Activated CD4-positive, alpha-beta T cell treated with anti-CD3 and anti-CD28 coated beads, Interleukin-2, amount 10 ng/mL, durations not matched to agents 7 days and 5 days (primary cell): Measurements from ENCODE around the gene ZC4H2. TPM values are rescaled to one million over a fixed set of nuclear protein-coding genes. Genes with fewer than 3 reads are reported as not detected.
"Not testable (repeated sequence)": the region's sequence is repeated elsewhere in the genome, so short reads cannot be mapped to it uniquely, and the experiment has no call there.

Source experiments
- CTCF ChIA-PET: fragments of 350-600 bp; sonication (Branson Sonifier 250); formaldehyde crosslinking; loops from one replicate; lab custom pipeline; 2021; ENCODE audit warnings: antibody characterized with exemption; lab: Charles Lee
- POLR2A ChIA-PET: fragments of 350-600 bp; sonication (Branson Sonifier 250); formaldehyde crosslinking; loops from one replicate; lab custom pipeline; 2021; ENCODE audit warnings: antibody characterized with exemption; lab: Charles Lee
- DNase-seq: peaks from one replicate; pipeline ENCODE4 v3.0.0-alpha.2; 2020
- H3K27ac Mint-ChIP-seq: one replicate; pipeline ENCODE4 v1.8.0; 2021; ENCODE audit warnings: mild to moderate bottlenecking, moderate library complexity, mixed read lengths
- H3K27me3 Mint-ChIP-seq: one replicate; pipeline ENCODE4 v1.8.0; 2021; ENCODE audit warnings: mixed read lengths
- H3K36me3 Mint-ChIP-seq: one replicate; pipeline ENCODE4 v1.8.0; 2021; ENCODE audit warnings: low read depth, mixed read lengths
- H3K4me1 Mint-ChIP-seq: one replicate; pipeline ENCODE4 v1.8.0; 2021; ENCODE audit warnings: mixed read lengths
- H3K4me3 Mint-ChIP-seq: one replicate; pipeline ENCODE4 v1.8.0; 2021; ENCODE audit warnings: mild to moderate bottlenecking, moderate library complexity, mixed read lengths
- H3K9me3 Mint-ChIP-seq: one replicate; pipeline ENCODE4 v1.8.0; 2021; ENCODE audit warnings: mixed read lengths
- total RNA-seq, 2 experiments: library from RNA; stranded (reverse); gene quantifications; one replicate each; pipeline ENCODE4 v1.2.3, GENCODE V29; 2021

The ZC4H2 gene, protein sequence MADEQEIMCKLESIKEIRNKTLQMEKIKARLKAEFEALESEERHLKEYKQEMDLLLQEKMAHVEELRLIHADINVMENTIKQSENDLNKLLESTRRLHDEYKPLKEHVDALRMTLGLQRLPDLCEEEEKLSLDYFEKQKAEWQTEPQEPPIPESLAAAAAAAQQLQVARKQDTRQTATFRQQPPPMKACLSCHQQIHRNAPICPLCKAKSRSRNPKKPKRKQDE
- total RNA-seq = 10 to 100 TPM; 17.9 to 23.4 TPM

DNA sequence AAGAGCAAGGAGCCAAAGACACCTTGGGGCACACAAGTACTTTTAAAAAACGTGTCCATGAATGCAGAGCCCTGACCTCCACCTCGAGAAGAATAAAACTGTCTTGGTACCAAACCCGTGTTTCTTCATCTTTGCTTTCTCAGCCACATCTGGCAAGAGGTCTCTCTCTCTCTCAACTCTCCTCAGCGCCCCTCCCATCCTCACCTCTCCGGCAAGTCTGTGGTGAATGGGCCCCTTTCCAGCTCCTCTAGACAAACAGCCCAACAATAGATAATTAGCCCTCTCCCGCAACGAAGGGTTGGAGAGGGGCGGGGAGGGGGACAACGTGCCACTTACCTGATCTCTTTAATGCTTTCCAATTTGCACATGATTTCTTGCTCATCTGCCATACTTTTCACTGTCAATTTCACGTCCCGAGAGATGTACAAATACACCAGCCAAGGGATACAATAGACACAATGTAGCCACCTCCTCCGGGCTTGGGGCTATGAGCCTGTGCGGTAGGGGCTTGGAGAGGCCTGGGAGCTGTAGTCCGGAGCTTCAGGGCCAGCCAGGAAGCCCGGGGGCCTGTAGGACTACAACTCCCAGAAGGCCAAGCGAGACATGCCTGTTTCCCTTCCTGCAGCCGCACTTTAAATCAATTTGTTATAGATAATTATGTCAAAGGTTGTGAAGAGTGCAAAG, at the start of gene ZC4H2:
Gene ZC4H2 (minus strand): TSS at position 462 of the 684 bp plus-strand sequence. CDS start 73 bp downstream, at position 389.
- peak; percentile 74 for DNase-seq
- POLR2A ChIA-PET = interaction anchor here (0.6 kb wide), 1 partner anchor 770 kb away, joined by 3 read pairs; no protein-coding TSS in a partner anchor

DNA sequence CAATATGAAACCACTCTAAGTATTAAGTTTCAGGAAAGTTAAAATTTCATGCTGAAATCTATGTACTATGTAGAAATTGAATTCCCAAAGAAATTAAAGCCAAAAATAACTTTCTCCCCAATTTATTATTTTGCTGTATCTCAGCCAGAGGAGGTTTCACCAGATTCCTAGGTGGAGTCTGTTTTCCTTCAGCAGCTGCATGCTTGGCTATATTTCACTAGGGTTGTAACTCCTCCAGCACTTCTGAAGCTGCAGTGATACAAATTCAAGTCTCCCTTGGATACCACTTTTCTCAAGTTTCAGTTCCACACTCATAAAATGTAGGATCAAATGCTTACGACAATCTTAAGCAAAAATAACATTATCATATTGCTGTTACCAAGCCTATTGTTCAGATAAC, 41.2 kb upstream of the ZC4H2 start:
- H3K4me3 Mint-ChIP-seq = no peak overlapping the region
- no peak overlapping the region for H3K27ac Mint-ChIP-seq
- no peaks in the 10 kb centered on the region for H3K36me3 Mint-ChIP-seq
- no peaks in the 10 kb centered on the region for H3K4me1 Mint-ChIP-seq
- DNase-seq = no peak
- POLR2A ChIA-PET = no interaction called here
- CTCF ChIA-PET = interaction anchor here (0.5 kb wide), 1 partner anchor 30 kb away, joined by 3 read pairs; no protein-coding TSS in a partner anchor
- H3K27me3 Mint-ChIP-seq = no peaks in the 10 kb centered on the region
- H3K9me3 Mint-ChIP-seq = peaks cover 13% of the 10 kb centered on the region

More for the DNA sequence above, at the start of gene ZC4H2:
- Mint-ChIP-seq H3K27ac (peak within 1 kb of the TSS; percentile 88), H3K9me3 (peaks cover 13% of the 10 kb centered on the region), H3K36me3 (peaks cover 20% of the 10 kb centered on the region), H3K27me3 (no peaks in the 10 kb centered on the region), H3K4me1 (peaks cover 25% of the 10 kb centered on the region), H3K4me3 (peak within 1 kb of the TSS; percentile 94)
- CTCF ChIA-PET = no interaction called here

- Mint-ChIP-seq H3K27me3 (no peaks in the 10 kb centered on the region), H3K4me3 (no peak overlapping the region), H3K9me3 (peaks cover 2% of the 10 kb centered on the region), H3K4me1 (no peaks in the 10 kb centered on the region), H3K27ac (no peak overlapping the region), H3K36me3 (no peaks in the 10 kb centered on the region)
- ChIA-PET POLR2A (no interaction called here), CTCF (interaction anchor here (0.5 kb wide), 1 partner anchor 527 kb away, joined by 3 read pairs; no protein-coding TSS in a partner anchor)
- no peak for DNase-seq
These were observed 38.0 kb upstream of the ZC4H2 start for GRCh38 chrX:65014230-65014629.

DNA sequence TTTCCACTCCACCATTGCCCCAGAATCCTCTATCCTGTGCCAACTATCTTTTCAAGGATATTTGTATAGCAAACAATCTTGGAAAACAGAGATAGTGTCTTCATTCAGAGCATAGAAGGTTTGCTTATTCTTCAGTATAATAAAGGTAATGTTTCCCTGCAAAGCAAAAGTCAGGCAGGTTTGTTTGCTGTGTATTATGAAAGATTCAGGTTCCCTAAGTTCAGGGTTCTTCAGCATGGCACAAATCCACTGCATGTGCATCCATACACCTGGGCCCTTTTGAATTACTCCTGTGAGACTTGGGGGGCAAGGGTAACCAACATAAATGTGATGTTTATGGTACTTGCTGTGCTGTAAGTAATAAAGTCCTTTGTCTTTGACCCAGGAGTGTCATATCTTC, 33.2 kb upstream of the ZC4H2 start:
- no peaks in the 10 kb centered on the region for H3K27me3 Mint-ChIP-seq
- H3K4me1 Mint-ChIP-seq = no peaks in the 10 kb centered on the region
- peaks cover 2% of the 10 kb centered on the region for H3K9me3 Mint-ChIP-seq
- DNase-seq = no peak
- ChIA-PET CTCF (no interaction called here), POLR2A (no interaction called here)
- no peaks in the 10 kb centered on the region for H3K36me3 Mint-ChIP-seq
- no peak overlapping the region for H3K27ac Mint-ChIP-seq
- H3K4me3 Mint-ChIP-seq = no peak overlapping the region

DNA sequence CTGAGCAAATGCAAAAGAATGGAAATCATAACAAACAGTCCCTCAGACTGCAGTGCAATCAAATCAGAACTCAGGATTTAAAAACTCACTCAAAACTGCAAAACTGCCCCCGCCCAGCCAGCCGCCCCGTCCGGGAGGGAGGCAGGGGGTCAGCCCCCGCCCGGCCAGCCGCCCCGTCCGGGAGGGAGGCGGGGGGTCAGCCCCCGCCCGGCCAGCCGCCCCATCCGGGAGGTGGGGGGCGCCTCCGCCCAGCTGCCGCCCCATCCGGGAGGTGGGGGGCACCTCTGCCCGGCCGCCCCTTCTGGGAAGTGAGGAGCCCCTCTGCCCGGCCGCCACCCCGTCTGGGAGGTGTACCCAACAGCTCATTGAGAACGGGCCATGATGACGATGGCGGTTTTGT, 26.0 kb upstream of the ZC4H2 start:
- H3K9me3 Mint-ChIP-seq, CTCF ChIA-PET, POLR2A ChIA-PET, H3K4me3 Mint-ChIP-seq, H3K36me3 Mint-ChIP-seq, H3K27ac Mint-ChIP-seq, DNase-seq, H3K4me1 Mint-ChIP-seq, H3K27me3 Mint-ChIP-seq: not testable (repeated sequence)

- no peak for DNase-seq
- CTCF ChIA-PET = no interaction called here
- no peaks in the 10 kb centered on the region for H3K36me3 Mint-ChIP-seq
- peaks cover 1% of the 10 kb centered on the region for H3K4me1 Mint-ChIP-seq
- H3K27me3 Mint-ChIP-seq = no peaks in the 10 kb centered on the region
- no peak overlapping the region for H3K27ac Mint-ChIP-seq
- H3K9me3 Mint-ChIP-seq = peaks cover 4% of the 10 kb centered on the region
- POLR2A ChIA-PET = no interaction called here
- H3K4me3 Mint-ChIP-seq = no peak overlapping the region
These were observed 20.6 kb upstream of the ZC4H2 start for GRCh38 chrX:64996805-64997204.

DNA sequence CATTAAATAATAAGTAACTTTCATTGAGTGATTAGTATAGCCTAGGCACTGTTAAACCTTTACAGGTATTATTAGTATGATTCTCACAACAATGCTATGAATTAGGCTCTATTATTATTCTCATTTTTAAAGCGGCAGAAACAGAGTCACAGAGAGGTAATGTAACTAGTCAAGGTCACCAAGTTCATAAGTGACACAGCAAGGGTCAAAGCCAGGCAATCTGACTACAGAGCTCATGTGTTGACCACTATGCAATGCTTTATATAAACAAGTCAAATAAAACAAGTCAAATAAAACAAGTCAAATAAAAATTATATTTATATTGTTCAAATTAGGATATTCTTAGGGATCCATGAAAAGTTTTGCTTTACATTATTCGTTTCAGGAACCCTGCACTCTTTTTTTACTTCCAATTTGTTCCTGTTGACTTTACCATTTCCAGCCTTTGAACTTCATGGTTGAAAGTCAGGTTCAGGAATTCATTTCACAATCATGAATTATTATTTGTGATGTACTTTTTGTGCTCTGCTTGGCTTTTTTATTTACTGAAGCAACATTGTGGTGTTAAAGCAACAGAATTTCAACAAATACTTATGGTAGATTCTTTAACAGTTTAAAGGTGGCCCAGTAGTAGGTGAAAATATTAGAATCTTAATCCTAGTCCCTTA, 18.0 kb upstream of the ZC4H2 start:
- Mint-ChIP-seq H3K9me3 (peaks cover 3% of the 10 kb centered on the region), H3K27me3 (no peaks in the 10 kb centered on the region), H3K36me3 (no peaks in the 10 kb centered on the region), H3K4me1 (peaks cover 1% of the 10 kb centered on the region), H3K27ac (no peak overlapping the region), H3K4me3 (no peak overlapping the region)
- ChIA-PET POLR2A (no interaction called here), CTCF (no interaction called here)
- DNase-seq = no peak

DNA sequence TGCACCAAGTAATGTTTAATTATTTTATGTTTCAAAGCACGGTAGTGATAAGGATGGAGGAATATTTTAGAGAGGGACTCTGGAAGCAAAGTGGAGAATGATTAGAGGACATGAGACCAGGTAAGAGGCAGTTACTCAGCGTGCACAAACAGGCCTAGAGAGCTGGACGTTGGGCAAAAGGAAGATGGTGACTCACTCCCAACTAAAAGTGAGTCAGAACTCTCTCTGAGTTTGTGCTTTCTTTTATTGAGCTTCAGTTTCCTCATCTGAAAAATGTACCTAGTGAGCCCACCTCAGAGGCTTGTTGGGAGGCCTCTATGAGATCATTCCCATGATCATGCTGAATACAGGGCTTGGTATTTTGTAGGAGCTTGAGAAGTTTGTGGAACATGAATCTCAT, 1.6 kb upstream of the ZC4H2 start:
- Mint-ChIP-seq H3K9me3 (peaks cover 2% of the 10 kb centered on the region), H3K27ac (no peak overlapping the region), H3K36me3 (peaks cover 6% of the 10 kb centered on the region), H3K4me1 (peaks cover 25% of the 10 kb centered on the region), H3K4me3 (no peak overlapping the region), H3K27me3 (no peaks in the 10 kb centered on the region)
- DNase-seq = no peak
- CTCF ChIA-PET = no interaction called here
- POLR2A ChIA-PET = no interaction called here

DNA sequence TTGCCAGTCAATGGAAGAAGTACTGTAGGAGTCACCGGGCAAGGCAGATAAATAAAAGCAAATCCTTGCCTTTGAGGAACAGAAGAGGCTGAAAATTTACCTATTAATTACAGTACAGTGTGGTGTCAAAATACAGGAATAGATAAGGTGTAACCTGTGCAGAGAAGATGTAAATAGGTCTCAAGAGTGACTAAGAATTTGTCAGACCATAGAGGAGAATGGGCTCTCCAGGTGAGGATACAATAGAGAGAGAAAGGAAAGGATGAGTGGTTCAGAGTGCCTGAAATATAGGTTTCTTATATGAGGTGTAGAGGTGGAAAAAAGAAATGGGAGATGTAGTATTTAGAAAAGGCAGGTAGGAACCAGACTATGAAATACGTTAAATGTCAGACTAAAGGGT, 801 bp upstream of the ZC4H2 start:
- CTCF ChIA-PET = no interaction called here
- DNase-seq = no peak
- Mint-ChIP-seq H3K36me3 (peaks cover 11% of the 10 kb centered on the region), H3K4me3 (peak overlapping the region; percentile 94), H3K4me1 (peaks cover 25% of the 10 kb centered on the region), H3K27ac (no peak overlapping the region), H3K27me3 (no peaks in the 10 kb centered on the region), H3K9me3 (peaks cover 6% of the 10 kb centered on the region)
- POLR2A ChIA-PET = no interaction called here

GRCh38 chrX:64976673-64977040, 407 bp upstream of the ZC4H2 start:
- H3K27me3 Mint-ChIP-seq = no peaks in the 10 kb centered on the region
- H3K27ac Mint-ChIP-seq = peak overlapping the region; percentile 88
- peaks cover 8% of the 10 kb centered on the region for H3K9me3 Mint-ChIP-seq
- peaks cover 15% of the 10 kb centered on the region for H3K36me3 Mint-ChIP-seq
- CTCF ChIA-PET = no interaction called here
- H3K4me3 Mint-ChIP-seq = peak overlapping the region; percentile 94
- peaks cover 25% of the 10 kb centered on the region for H3K4me1 Mint-ChIP-seq
- no peak for DNase-seq
- POLR2A ChIA-PET = interaction anchor here (0.6 kb wide), 1 partner anchor 770 kb away, joined by 3 read pairs; no protein-coding TSS in a partner anchor

DNA sequence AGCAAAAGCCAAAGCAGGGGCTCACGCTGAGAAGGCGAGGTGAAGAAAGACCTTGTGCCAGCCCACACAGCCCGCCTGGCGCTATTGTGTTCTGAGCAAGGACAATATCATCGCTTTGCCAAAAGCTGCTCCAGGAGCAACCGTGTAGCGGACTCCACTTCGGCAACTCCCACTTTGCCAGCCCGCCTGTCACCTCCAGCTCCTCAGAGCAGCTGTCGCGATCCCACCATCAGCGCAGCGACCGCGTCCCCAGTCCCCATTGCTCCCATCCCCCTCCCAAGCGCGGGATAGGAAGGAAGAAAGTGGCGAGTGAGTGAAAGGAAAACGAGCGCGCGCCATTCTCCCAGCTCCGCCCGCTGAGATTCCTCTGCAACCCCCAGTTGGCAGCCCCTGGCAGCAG, 759 bp downstream of the ZC4H2 start:
- Mint-ChIP-seq H3K27me3 (no peaks in the 10 kb centered on the region), H3K4me1 (peaks cover 25% of the 10 kb centered on the region), H3K36me3 (peaks cover 25% of the 10 kb centered on the region), H3K9me3 (peaks cover 17% of the 10 kb centered on the region), H3K4me3 (peak overlapping the region; percentile 94), H3K27ac (peak overlapping the region; percentile 88)
- POLR2A ChIA-PET = no interaction called here
- CTCF ChIA-PET = no interaction called here
- peak; percentile 18 for DNase-seq

DNA sequence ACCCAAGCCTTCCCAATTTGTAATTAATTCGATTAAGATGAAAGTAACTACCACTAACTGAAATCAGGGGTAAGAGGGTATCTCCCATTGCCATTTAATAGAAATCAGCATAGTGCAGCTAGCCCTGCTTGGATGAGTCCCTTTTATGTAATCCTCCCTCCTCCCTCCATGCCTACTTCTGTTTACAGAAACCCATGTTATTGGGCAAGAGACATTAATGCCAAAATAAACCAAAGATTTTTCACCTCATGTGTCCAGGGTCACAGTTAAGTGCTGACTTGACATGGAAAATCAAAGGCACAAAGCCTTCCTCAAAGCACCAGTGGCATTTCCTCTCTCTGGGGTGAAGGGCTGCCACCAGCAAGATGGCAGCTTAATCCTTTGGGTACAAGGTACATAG, 50.8 kb downstream of the ZC4H2 start:
- ChIA-PET POLR2A (no interaction called here), CTCF (no interaction called here)
- Mint-ChIP-seq H3K9me3 (peaks cover 5% of the 10 kb centered on the region), H3K27me3 (no peaks in the 10 kb centered on the region), H3K27ac (no peak overlapping the region), H3K4me1 (no peaks in the 10 kb centered on the region), H3K36me3 (peaks cover 6% of the 10 kb centered on the region), H3K4me3 (no peak overlapping the region)
- DNase-seq = no peak

DNA sequence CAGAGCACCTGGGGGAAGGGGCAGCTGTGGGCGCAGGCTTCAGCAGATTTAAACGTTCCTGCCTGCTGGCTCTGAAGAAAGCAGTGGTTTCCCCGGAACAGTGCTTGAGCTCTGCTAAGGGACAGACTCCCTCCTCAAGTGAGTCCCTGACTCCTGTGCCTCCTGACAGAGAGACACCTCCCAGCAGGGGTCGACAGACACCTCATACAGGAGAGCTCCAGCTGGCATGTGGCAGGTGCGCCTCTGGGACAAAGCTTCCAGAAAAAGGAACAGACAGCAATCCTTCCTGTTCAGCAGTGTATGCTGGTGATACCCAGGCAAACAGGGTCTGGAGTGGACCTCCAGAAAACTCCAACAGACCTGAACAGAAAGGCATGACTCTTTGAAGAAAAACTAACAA, 68.1 kb downstream of the ZC4H2 start:
- ChIA-PET POLR2A (no interaction called here), CTCF (no interaction called here)
- Mint-ChIP-seq H3K27ac (no peak overlapping the region), H3K27me3 (no peaks in the 10 kb centered on the region), H3K4me3 (no peak overlapping the region), H3K9me3 (peaks cover 22% of the 10 kb centered on the region), H3K4me1 (no peaks in the 10 kb centered on the region), H3K36me3 (peaks cover 35% of the 10 kb centered on the region)
- DNase-seq = no peak
